Colonic mucosa (tissue), 4 donors: Measurements from ENCODE around the gene RELCH. TPM values are rescaled to one million over a fixed set of nuclear protein-coding genes. Genes with fewer than 3 reads are reported as not detected.

Source experiments
- DNase-seq: peaks from one replicate; pipeline ENCODE4 v3.0.0-alpha.2; 2020
- H3K27ac ChIP-seq: fragments of 200-600 bp; one replicate; pipeline ENCODE4 v1.8.0; 2021
- H3K27me3 ChIP-seq: fragments of 200-600 bp; one replicate; pipeline ENCODE4 v1.8.0; 2021
- H3K36me3 ChIP-seq: fragments of 200-600 bp; one replicate; pipeline ENCODE4 v1.8.0; 2021
- H3K4me1 ChIP-seq: fragments of 200-600 bp; one replicate; pipeline ENCODE4 v1.8.0; 2021; ENCODE audit warnings: mild to moderate bottlenecking
- H3K4me3 ChIP-seq: fragments of 200-600 bp; one replicate; pipeline ENCODE4 v1.8.0; 2021
- H3K9ac ChIP-seq, 2 donors: one replicate each; pipeline ENCODE4 v1.7.0; 2013; ENCODE audit warnings: control low read depth in 2 of 2, low read depth in 2 of 2, low read length in 2 of 2
- H3K9me3 ChIP-seq: fragments of 200-600 bp; one replicate; pipeline ENCODE4 v1.8.0; 2021
- CTCF ChIP-seq: fragments of 200-600 bp; IDR thresholded peaks from one replicate; pipeline ENCODE4 v1.8.0; 2022; ENCODE audit warnings: antibody characterized with exemption, mild to moderate bottlenecking
- intact Hi-C: fragments of 100-400 bp; cut with DNase I; formaldehyde crosslinking; loops from one replicate; pipeline ENCODE4 v1.14.1; 2022
- total RNA-seq, 2 donors: library from RNA; stranded (reverse); fragmentation: NEBNext Ultra II Directional in 1 of 2; extraction: Animal tissue kit (Norgen Biotek cat#: 25700) in 1 of 2; gene quantifications; one replicate each; pipeline ENCODE4 v1.2.1, GENCODE V29; 2021
- donor health status: healthy.
- donor health status: DM: no; HTN: no; CAD: no.
- donor health status: DM: no; HTN: no; CAD: no.

The RELCH gene
- total RNA-seq, 2 donors from 2014 or later: 38.9 to 56.9 TPM

- intact Hi-C loops: no loop called here
Observed at GRCh38 chr18:62196980-62197379, 9.9 kb downstream of the RELCH start.

GRCh38 chr18:62198259-62198658 is 11.2 kb downstream of the RELCH start:
- Histone ChIP-seq H3K4me3 (no peak overlapping the region), H3K27ac (no peak overlapping the region), H3K9me3 (no peaks in the 10 kb centered on the region), H3K27me3 (no peaks in the 10 kb centered on the region), H3K9ac (peak overlapping the region in 1 of 2 donors; percentile 19), H3K36me3 (no peaks in the 10 kb centered on the region), H3K4me1 (no peaks in the 10 kb centered on the region)
- intact Hi-C loops: no loop called here
- TF ChIP-seq CTCF: no peak
- DNase-seq: no peak

More at GRCh38 chr18:62196980-62197379, 9.9 kb downstream of the RELCH start:
- no peaks in the 10 kb centered on the region for H3K4me1 ChIP-seq
- peak overlapping the region; percentile 12 for H3K27ac ChIP-seq
- no peaks in the 10 kb centered on the region for H3K9me3 ChIP-seq
- no peak overlapping the region for H3K9ac ChIP-seq
- no peak for TF ChIP-seq CTCF
- H3K27me3 ChIP-seq: no peaks in the 10 kb centered on the region
- no peaks in the 10 kb centered on the region for H3K36me3 ChIP-seq
- DNase-seq: no peak
- no peak overlapping the region for H3K4me3 ChIP-seq

GRCh38 chr18:62199629-62200028 is 12.6 kb downstream of the RELCH start:
- Histone ChIP-seq H3K4me1 (no peaks in the 10 kb centered on the region), H3K27ac (peak overlapping the region; percentile 42), H3K27me3 (no peaks in the 10 kb centered on the region), H3K4me3 (no peak overlapping the region), H3K9ac (no peak overlapping the region), H3K9me3 (no peaks in the 10 kb centered on the region), H3K36me3 (no peaks in the 10 kb centered on the region)
- TF ChIP-seq CTCF: no peak
- intact Hi-C loops: no loop called here
- DNase-seq: no peak

GRCh38 chr18:62200121-62200914 is 13.3 kb downstream of the RELCH start:
- Histone ChIP-seq H3K9me3 (no peaks in the 10 kb centered on the region), H3K4me3 (no peak overlapping the region), H3K4me1 (no peaks in the 10 kb centered on the region), H3K9ac (no peak overlapping the region), H3K27ac (peak overlapping the region; percentile 42), H3K36me3 (no peaks in the 10 kb centered on the region), H3K27me3 (no peaks in the 10 kb centered on the region)
- intact Hi-C loops: no loop called here
- DNase-seq: no peak
- no peak for TF ChIP-seq CTCF

- Histone ChIP-seq H3K9me3 (no peaks in the 10 kb centered on the region), H3K4me3 (no peak overlapping the region), H3K27me3 (no peaks in the 10 kb centered on the region), H3K27ac (no peak overlapping the region), H3K4me1 (no peaks in the 10 kb centered on the region), H3K9ac (no peak overlapping the region), H3K36me3 (no peaks in the 10 kb centered on the region)
- no peak for DNase-seq
- no peak for TF ChIP-seq CTCF
- intact Hi-C loops: no loop called here
Observed at GRCh38 chr18:62201870-62202269, 14.8 kb downstream of the RELCH start.
